ENCODE measurements around the gene RASGRF2. TPM values are rescaled to one million over a fixed set of nuclear protein-coding genes. Genes with fewer than 3 reads are reported as not detected.
A peak's percentile ranks its signal among the peaks of the same experiment; 100 is the strongest.

RASGRF2 gene
- total RNA-seq, 2 experiments from 2014 or later: 0.06 to 0.13 TPM

- no peaks in the 10 kb centered on the region for H3K36me3 ChIP-seq (ENCODE audit: insufficient read depth, low read length)
- POLR2A ChIA-PET: interaction anchor here (0.7 to 0.8 kb wide), 2 partner anchors 51 to 517 kb away, joined by 3 to 4 read pairs; no protein-coding TSS in a partner anchor
- CTCF ChIA-PET (ENCODE audit: unreplicated experiment): no interaction called here
- H3K79me2 ChIP-seq (ENCODE audit: insufficient read depth, low read depth, low read length): no peaks in the 10 kb centered on the region
- H4K20me1 ChIP-seq (ENCODE audit: insufficient read depth, low read length): no peaks in the 10 kb centered on the region; the same call in 1 of the 2 replicates
- DNase-seq (ENCODE audit: low spot score): no peak
- TF ChIP-seq EZH2phosphoT487 (IDR thresholded peaks at IDR 0.05; ENCODE audit: borderline replicate concordance, low read depth, low read length) (no peak), CTCF (conservative IDR thresholded peaks at IDR 0.05; ENCODE audit: low read length) (no peak)
- intact Hi-C loops (cut with micrococcal nuclease; ENCODE audit: unreplicated experiment): no loop called here
- no peaks in the 10 kb centered on the region for H3K9me2 ChIP-seq (ENCODE audit: insufficient read depth, low read length)
- BruUV-seq (replicated peaks): no TSS peak
- H3K4me2 ChIP-seq (ENCODE audit: low read length): no peak within 1 kb of the TSS
- no peak within 1 kb of the TSS for H3K27ac ChIP-seq (ENCODE audit: low read depth, low read length, poor library complexity, severe bottlenecking)
- no peaks in the 10 kb centered on the region for H3K9me3 ChIP-seq (ENCODE audit: low read length)
- H2AFZ ChIP-seq (ENCODE audit: low read length): no peak within 1 kb of the TSS
- no peaks in the 10 kb centered on the region for H3K4me1 ChIP-seq (ENCODE audit: insufficient read depth, low read length, poor library complexity, severe bottlenecking)
- no peak within 1 kb of the TSS for H3K4me3 ChIP-seq (ENCODE audit: low read depth, low read length, poor library complexity, severe bottlenecking)
Measured at GRCh38 chr5:81233080-81233634, 273.0 kb downstream of the RASGRF2 start, which contains the start of gene CKMT2. CKMT2 (plus strand) TSS chr5:81233322; CDS start chr5:81251133, 17,811 bp downstream.

- POLR2A ChIA-PET: interaction anchor here (0.7 kb wide), 1 partner anchor 340 kb away, joined by 3 read pairs; no protein-coding TSS in a partner anchor
- no peak for DNase-seq (ENCODE audit: low spot score)
- no peak overlapping the region for H3K4me2 ChIP-seq (ENCODE audit: low read length)
- CTCF ChIA-PET (ENCODE audit: unreplicated experiment): no interaction called here
- no peak overlapping the region for H2AFZ ChIP-seq (ENCODE audit: low read length)
- intact Hi-C loops (cut with micrococcal nuclease; ENCODE audit: unreplicated experiment): no loop called here
- no peaks in the 10 kb centered on the region for H3K9me2 ChIP-seq (ENCODE audit: insufficient read depth, low read length)
- TF ChIP-seq EZH2phosphoT487 (IDR thresholded peaks at IDR 0.05; ENCODE audit: borderline replicate concordance, low read depth, low read length): no peak
- no peak for TF ChIP-seq CTCF (conservative IDR thresholded peaks at IDR 0.05; ENCODE audit: low read length)
- H4K20me1 ChIP-seq (ENCODE audit: insufficient read depth, low read length): no peaks in the 10 kb centered on the region
- no TSS peak for BruUV-seq (replicated peaks)
- no peaks in the 10 kb centered on the region for H3K4me1 ChIP-seq (ENCODE audit: insufficient read depth, low read length, poor library complexity, severe bottlenecking)
- H3K9me3 ChIP-seq (ENCODE audit: low read length): no peaks in the 10 kb centered on the region
- no peak overlapping the region for H3K4me3 ChIP-seq (ENCODE audit: low read depth, low read length, poor library complexity, severe bottlenecking)
- H3K36me3 ChIP-seq (ENCODE audit: insufficient read depth, low read length): no peaks in the 10 kb centered on the region
- H3K79me2 ChIP-seq (ENCODE audit: insufficient read depth, low read depth, low read length): no peaks in the 10 kb centered on the region
- no peak overlapping the region for H3K27ac ChIP-seq (ENCODE audit: low read depth, low read length, poor library complexity, severe bottlenecking)
Measured at GRCh38 chr5:81234299-81234698, 274.1 kb downstream of the RASGRF2 start.

GRCh38 chr5:81234801-81235200 lies 274.6 kb downstream of the RASGRF2 start:
- POLR2A ChIA-PET: interaction anchor here (0.6 kb wide), 1 partner anchor 851 kb away, joined by 3 read pairs; no protein-coding TSS in a partner anchor
- no peaks in the 10 kb centered on the region for H3K4me1 ChIP-seq (ENCODE audit: insufficient read depth, low read length, poor library complexity, severe bottlenecking)
- intact Hi-C loops (cut with micrococcal nuclease; ENCODE audit: unreplicated experiment): no loop called here
- CTCF ChIA-PET (ENCODE audit: unreplicated experiment): no interaction called here
- TF ChIP-seq EZH2phosphoT487 (IDR thresholded peaks at IDR 0.05; ENCODE audit: borderline replicate concordance, low read depth, low read length): no peak
- TF ChIP-seq CTCF (conservative IDR thresholded peaks at IDR 0.05; ENCODE audit: low read length): no peak
- no peak overlapping the region for H2AFZ ChIP-seq (ENCODE audit: low read length)
- DNase-seq (ENCODE audit: low spot score): peak; percentile 7
- H3K79me2 ChIP-seq (ENCODE audit: insufficient read depth, low read depth, low read length): no peaks in the 10 kb centered on the region
- no peak overlapping the region for H3K4me3 ChIP-seq (ENCODE audit: low read depth, low read length, poor library complexity, severe bottlenecking)
- no peaks in the 10 kb centered on the region for H3K9me3 ChIP-seq (ENCODE audit: low read length)
- H3K27ac ChIP-seq (ENCODE audit: low read depth, low read length, poor library complexity, severe bottlenecking): no peak overlapping the region
- no peaks in the 10 kb centered on the region for H3K9me2 ChIP-seq (ENCODE audit: insufficient read depth, low read length)
- H3K36me3 ChIP-seq (ENCODE audit: insufficient read depth, low read length): no peaks in the 10 kb centered on the region
- no peaks in the 10 kb centered on the region for H4K20me1 ChIP-seq (ENCODE audit: insufficient read depth, low read length)
- H3K4me2 ChIP-seq (ENCODE audit: low read length): no peak overlapping the region
- no TSS peak for BruUV-seq (replicated peaks)
